ENCODE measurements around the gene FYN. TPM values are rescaled to one million over a fixed set of nuclear protein-coding genes. Genes with fewer than 3 reads are reported as not detected.

Gene FYN
- total and polyA plus RNA-seq, 2 of the 8 experiments (the other 6 are each of a cell fraction or from before 2014, with no cell fraction given) = 46.8 to 97.2 TPM

DNA sequence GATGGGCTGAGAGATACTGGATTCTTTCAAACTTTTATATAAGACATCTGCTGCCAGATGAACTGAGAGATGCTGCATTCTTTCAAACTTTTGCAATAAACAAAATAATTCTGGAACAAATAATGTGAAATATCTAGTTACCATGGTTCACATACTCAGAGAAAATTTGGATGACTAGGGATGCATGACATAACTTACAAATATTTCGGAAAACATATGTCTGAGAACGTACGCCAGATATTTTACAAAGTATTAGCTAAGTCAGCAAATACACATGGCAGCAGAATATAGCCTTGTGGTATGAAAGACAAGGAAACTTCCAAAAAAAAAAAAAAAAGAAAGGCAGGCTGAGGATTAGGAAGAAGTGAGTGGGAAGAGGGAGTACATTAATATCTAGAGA is 154.3 kb downstream of the FYN start:
- Histone ChIP-seq H3K18ac (ENCODE audit: extremely low read depth, low read length) (no peak overlapping the region), H3K79me2 (ENCODE audit: control insufficient read depth in 1 of 2, insufficient read depth in 2 of 2, low read length in 2 of 2) (peaks cover 0 to 3% of the 10 kb centered on the region in 2 experiments; a peak in 2 of 4 replicates), H2BK5ac (ENCODE audit: low read depth, low read length) (no peak overlapping the region), H3K4me3 (ENCODE audit: extremely low read depth in 1 of 4, insufficient read depth in 2 of 4, low read depth in 3 of 4, low read length in 4 of 4) (no peak overlapping the region), H3K79me1 (ENCODE audit: low read depth, low read length) (no peaks in the 10 kb centered on the region; the same call in 1 of the 2 replicates), H2AK5ac (ENCODE audit: low read depth, low read length) (no peak overlapping the region), H2BK15ac (ENCODE audit: low read length) (no peak overlapping the region), H3K9ac (replicated peaks in 1 of 4; ENCODE audit: extremely low read depth in 1 of 4, low read depth in 3 of 4, low read length in 3 of 4) (no peak overlapping the region), H3K27me3 (replicated peaks in 1 of 4; ENCODE audit: control insufficient read depth in 3 of 4, extremely low read depth in 1 of 4, insufficient read depth in 3 of 4, low read length in 3 of 4) (no peaks in the 10 kb centered on the region), H2BK12ac (ENCODE audit: low read depth, low read length) (no peak overlapping the region), H3K56ac (replicated peaks; ENCODE audit: insufficient read length, low read depth, low read length) (no peak overlapping the region), H2AFZ (ENCODE audit: low read length) (no peak overlapping the region), H4K91ac (replicated peaks; ENCODE audit: insufficient read length, low read length) (no peak overlapping the region), H3K4ac (replicated peaks; ENCODE audit: insufficient read length, low read depth, low read length) (no peak overlapping the region), H4K8ac (ENCODE audit: extremely low read depth, insufficient read depth, low read length) (no peak overlapping the region), H2BK20ac (ENCODE audit: low read length) (no peak overlapping the region), H3K23ac (ENCODE audit: insufficient read length) (no peak overlapping the region), H2BK120ac (replicated peaks; ENCODE audit: low read depth, low read length) (no peak overlapping the region), H3K14ac (ENCODE audit: insufficient read length) (no peak overlapping the region), H3K23me2 (ENCODE audit: low read depth, low read length) (no peaks in the 10 kb centered on the region), H3K9me3 (ENCODE audit: insufficient read depth in 2 of 2, low read depth in 1 of 2, low read length in 1 of 2) (no peaks in the 10 kb centered on the region), H4K5ac (ENCODE audit: insufficient read length, low read depth, low read length) (no peak overlapping the region), H3K4me2 (ENCODE audit: insufficient read depth in 1 of 2, low read depth in 2 of 2, low read length in 2 of 2) (no peak overlapping the region), H4K20me1 (replicated peaks in 1 of 2; ENCODE audit: control insufficient read depth in 1 of 2, insufficient read depth in 2 of 2, low read length in 2 of 2) (peaks cover 0 to 2% of the 10 kb centered on the region in 2 experiments), H3K4me1 (replicated peaks in 1 of 4; ENCODE audit: control insufficient read depth in 3 of 4, insufficient read depth in 4 of 4, low read length in 3 of 4) (no peaks in the 10 kb centered on the region), H3K27ac (ENCODE audit: low read depth, low read length) (no peak overlapping the region), H3K36me3 (ENCODE audit: control insufficient read depth in 2 of 4, insufficient read depth in 4 of 4, low read length in 3 of 4) (no peaks in the 10 kb centered on the region; a peak in 2 of 8 replicates)
- FAIRE-seq (no peak), DNase-seq (ENCODE audit: low read depth in 1 of 2, low spot score in 2 of 2) (no peak)
- WGBS, 2 experiments (ENCODE audit: extremely low coverage in 1 of 2, insufficient coverage in 1 of 2, insufficient read length in 1 of 2, insufficient replicate concordance in 2 of 2, low coverage in 1 of 2, low lambda C conversion rate in 2 of 2, missing lambda C conversion rate in 1 of 2) = 95% methylated on average over 3 of the region's 3 CpGs; no CpG with 5 or more reads in 1 of the 2 experiments
- CTCF ChIA-PET (ENCODE audit: partially characterized antibody) = interaction anchor here (0.7 to 3.0 kb wide), 4 partner anchors 9 to 323 kb away, joined by 3 to 14 read pairs (median 4); no protein-coding TSS in a partner anchor
- POLR2A ChIA-PET (ENCODE audit: partially characterized antibody) = no interaction called here
- TF ChIP-seq EZH2 (IDR thresholded peaks at IDR 0.05; ENCODE audit: low read depth, low read length, severe bottlenecking) = no peak
- no peak for TF ChIP-seq RXRA (IDR thresholded peaks at IDR 0.05; ENCODE audit: insufficient read depth, low read depth, low read length)
- TF ChIP-seq RAD21 (IDR thresholded peaks at IDR 0.05 in 1 of 2, conservative IDR thresholded peaks at IDR 0.05 in 1 of 2; ENCODE audit: low read depth in 2 of 2, low read length in 2 of 2) = no peak
- no peak for TF ChIP-seq SUZ12 (IDR thresholded peaks at IDR 0.05; ENCODE audit: low read length)
- TF ChIP-seq SP1 (IDR thresholded peaks at IDR 0.05; ENCODE audit: low read depth, low read length) = no peak
- no peak for TF ChIP-seq SAP30 (IDR thresholded peaks at IDR 0.05; ENCODE audit: insufficient read depth, insufficient replicate concordance, low read length)
